ENCODE results near the gene BLMH. TPM values are rescaled to one million over a fixed set of nuclear protein-coding genes. Genes with fewer than 3 reads are reported as not detected.

The BLMH gene
- total and polyA plus RNA-seq, 2 donors (not counting 1 experiment from before 2014, with no cell fraction given), result 5.9 to 25.9 TPM

GRCh38 chr17:30337393-30337999 is 45.8 kb upstream of the BLMH start:
- intact Hi-C loops (cut with micrococcal nuclease), result no loop called here
- H3K27me3 ChIP-seq (replicated peaks in 1 of 4; ENCODE audit: control extremely low read depth in 1 of 4, control insufficient read depth in 3 of 4, insufficient read depth in 4 of 4, low read length in 3 of 4), result no peaks in the 10 kb centered on the region
- ATAC-seq (ENCODE audit: low read depth) (no peak), DNase-seq (no peak)
- peaks cover 0 to 4% of the 10 kb centered on the region in 2 donors for H3K4me1 ChIP-seq (ENCODE audit: control insufficient read depth in 2 of 2, insufficient read depth in 2 of 2, low read length in 2 of 2)
- H3K9ac ChIP-seq (ENCODE audit: low read length), result no peak overlapping the region
- no peak overlapping the region for H3K4me2 ChIP-seq (replicated peaks; ENCODE audit: low read depth, low read length, poor library complexity, severe bottlenecking)
- H2AFZ ChIP-seq (ENCODE audit: insufficient read depth, low read depth, low read length, poor library complexity, severe bottlenecking), result no peak overlapping the region
- Mint-ChIP-seq H3K4me3 (no peak overlapping the region), H3K27me3 (peaks cover 7% of the 10 kb centered on the region), H3K9me3 (ENCODE audit: insufficient read depth) (no peaks in the 10 kb centered on the region), H3K27ac (no peak overlapping the region), H3K4me1 (peaks cover 7% of the 10 kb centered on the region)
- 100% methylated on average over 1 of the region's 1 CpG for WGBS (ENCODE audit: insufficient coverage)
- H3K36me3 ChIP-seq (replicated peaks in 1 of 2; ENCODE audit: control extremely low read depth in 1 of 2, control insufficient read depth in 1 of 2, extremely low read depth in 1 of 2, insufficient read depth in 2 of 2, low read length in 1 of 2), result no peaks in the 10 kb centered on the region
- H4K20me1 ChIP-seq (ENCODE audit: control insufficient read depth, insufficient read depth, low read length, poor library complexity, severe bottlenecking), result no peaks in the 10 kb centered on the region
- no peaks in the 10 kb centered on the region for H3K79me2 ChIP-seq (ENCODE audit: control insufficient read depth, insufficient read depth, low read length)
- no peak overlapping the region for H3K4me3 ChIP-seq (ENCODE audit: control extremely low read depth in 1 of 5, extremely low read depth in 1 of 5, insufficient read depth in 1 of 5, low read depth in 2 of 5, low read length in 4 of 5)
- H3K9me3 ChIP-seq (ENCODE audit: control extremely low read depth in 1 of 3, control insufficient read depth in 2 of 3, insufficient read depth in 1 of 3, low read length in 2 of 3), result no peaks in the 10 kb centered on the region
- CTCF ChIA-PET, result interaction anchor here (0.6 to 9.6 kb wide), 12 partner anchors 11 to 1789 kb away, joined by 3 to 218 read pairs (median 4); no protein-coding TSS in a partner anchor
- TF ChIP-seq CTCF (IDR thresholded peaks at IDR 0.05) (no peak), EZH2 (IDR thresholded peaks at IDR 0.05; ENCODE audit: borderline replicate concordance, insufficient read depth, low read depth, low read length, poor library complexity, severe bottlenecking) (no peak)
- no peak overlapping the region for H3K27ac ChIP-seq (ENCODE audit: low read length in 2 of 2)
- POLR2A ChIA-PET, result interaction anchor here (0.7 kb wide), 1 partner anchor 233 kb away, joined by 7 read pairs; no protein-coding TSS in a partner anchor

Data from B cell (primary cell).